ENCODE measurements around the gene SNAP91.

SNAP91 gene

DNA sequence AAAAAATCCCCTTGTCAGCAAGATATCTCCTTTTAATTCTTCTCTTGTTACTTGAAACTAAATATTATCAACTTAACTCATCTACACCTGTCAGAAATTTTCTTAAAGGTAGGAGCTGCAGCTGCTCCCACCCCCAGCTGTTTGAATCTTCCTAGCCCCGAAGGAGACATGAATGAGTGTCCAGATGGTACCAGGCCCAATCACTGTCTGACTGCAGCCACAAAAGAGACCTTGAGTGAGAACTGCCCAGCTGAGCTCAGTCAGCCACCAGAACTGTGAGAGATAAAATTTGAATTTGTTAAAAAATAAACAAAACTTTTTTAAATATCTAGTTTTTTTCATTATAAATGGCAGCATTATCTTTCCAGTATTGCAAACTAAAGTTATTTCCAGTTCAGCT is 111.8 kb downstream of the SNAP91 start:
- no peak overlapping the region for H3K4me3 ChIP-seq (ENCODE audit: control insufficient read depth, low read depth, low read length)
- TF ChIP-seq, protein P1, sequence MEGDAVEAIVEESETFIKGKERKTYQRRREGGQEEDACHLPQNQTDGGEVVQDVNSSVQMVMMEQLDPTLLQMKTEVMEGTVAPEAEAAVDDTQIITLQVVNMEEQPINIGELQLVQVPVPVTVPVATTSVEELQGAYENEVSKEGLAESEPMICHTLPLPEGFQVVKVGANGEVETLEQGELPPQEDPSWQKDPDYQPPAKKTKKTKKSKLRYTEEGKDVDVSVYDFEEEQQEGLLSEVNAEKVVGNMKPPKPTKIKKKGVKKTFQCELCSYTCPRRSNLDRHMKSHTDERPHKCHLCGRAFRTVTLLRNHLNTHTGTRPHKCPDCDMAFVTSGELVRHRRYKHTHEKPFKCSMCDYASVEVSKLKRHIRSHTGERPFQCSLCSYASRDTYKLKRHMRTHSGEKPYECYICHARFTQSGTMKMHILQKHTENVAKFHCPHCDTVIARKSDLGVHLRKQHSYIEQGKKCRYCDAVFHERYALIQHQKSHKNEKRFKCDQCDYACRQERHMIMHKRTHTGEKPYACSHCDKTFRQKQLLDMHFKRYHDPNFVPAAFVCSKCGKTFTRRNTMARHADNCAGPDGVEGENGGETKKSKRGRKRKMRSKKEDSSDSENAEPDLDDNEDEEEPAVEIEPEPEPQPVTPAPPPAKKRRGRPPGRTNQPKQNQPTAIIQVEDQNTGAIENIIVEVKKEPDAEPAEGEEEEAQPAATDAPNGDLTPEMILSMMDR (IDR thresholded peaks at IDR 0.05; ENCODE audit: control insufficient read depth, insufficient read depth, low read depth, low read length, missing control alignments) = no peak
- no peak for DNase-seq (ENCODE audit: low read depth)

DNA sequence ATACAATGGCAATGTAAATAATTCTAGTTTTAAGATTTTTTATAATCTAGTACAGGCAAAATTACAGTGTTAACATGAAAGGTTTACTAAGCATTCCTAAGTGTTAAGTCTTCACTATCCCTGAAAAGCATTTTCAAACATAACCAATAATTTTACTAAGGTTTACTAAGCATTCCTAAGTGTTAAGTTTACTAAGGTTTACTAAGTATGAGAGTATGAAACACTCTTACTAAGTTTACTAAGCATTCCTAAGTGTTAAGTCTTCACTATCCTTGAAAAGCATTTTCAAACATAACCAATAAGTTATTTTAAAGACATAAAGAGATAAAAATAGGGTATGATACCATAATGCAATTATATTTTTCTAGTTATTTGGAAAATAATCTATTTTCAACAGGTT is 114.0 kb downstream of the SNAP91 start:
- no peak overlapping the region for H3K4me3 ChIP-seq (ENCODE audit: control insufficient read depth, low read depth, low read length)
- TF ChIP-seq, protein P1 (IDR thresholded peaks at IDR 0.05; ENCODE audit: control insufficient read depth, insufficient read depth, low read depth, low read length, missing control alignments) = no peak
- DNase-seq (ENCODE audit: low read depth) = no peak

DNA sequence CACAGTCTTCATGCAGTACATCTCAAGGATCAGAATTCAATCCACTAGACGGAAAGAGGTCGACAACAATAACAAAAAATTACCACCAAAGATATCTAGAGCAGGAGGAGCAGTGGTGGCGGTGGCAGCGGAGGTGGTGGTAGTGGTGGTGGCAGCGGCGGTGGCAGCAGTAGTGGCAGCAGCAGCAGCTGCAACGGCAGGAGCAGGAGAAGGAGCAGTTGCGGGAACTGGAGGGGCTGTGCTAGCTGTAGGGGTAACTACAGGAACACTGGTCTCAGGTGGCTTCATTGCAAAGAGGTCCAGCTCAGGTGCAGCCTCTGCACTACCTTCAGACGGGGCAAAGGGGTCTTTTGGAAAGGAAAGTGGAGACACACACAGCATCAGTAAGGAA is 115.5 kb downstream of the SNAP91 start:
- no peak for DNase-seq (ENCODE audit: low read depth)
- H3K4me3 ChIP-seq (ENCODE audit: control insufficient read depth, low read depth, low read length) = no peak overlapping the region
- TF ChIP-seq, protein P1 (IDR thresholded peaks at IDR 0.05; ENCODE audit: control insufficient read depth, insufficient read depth, low read depth, low read length, missing control alignments) = no peak

DNA sequence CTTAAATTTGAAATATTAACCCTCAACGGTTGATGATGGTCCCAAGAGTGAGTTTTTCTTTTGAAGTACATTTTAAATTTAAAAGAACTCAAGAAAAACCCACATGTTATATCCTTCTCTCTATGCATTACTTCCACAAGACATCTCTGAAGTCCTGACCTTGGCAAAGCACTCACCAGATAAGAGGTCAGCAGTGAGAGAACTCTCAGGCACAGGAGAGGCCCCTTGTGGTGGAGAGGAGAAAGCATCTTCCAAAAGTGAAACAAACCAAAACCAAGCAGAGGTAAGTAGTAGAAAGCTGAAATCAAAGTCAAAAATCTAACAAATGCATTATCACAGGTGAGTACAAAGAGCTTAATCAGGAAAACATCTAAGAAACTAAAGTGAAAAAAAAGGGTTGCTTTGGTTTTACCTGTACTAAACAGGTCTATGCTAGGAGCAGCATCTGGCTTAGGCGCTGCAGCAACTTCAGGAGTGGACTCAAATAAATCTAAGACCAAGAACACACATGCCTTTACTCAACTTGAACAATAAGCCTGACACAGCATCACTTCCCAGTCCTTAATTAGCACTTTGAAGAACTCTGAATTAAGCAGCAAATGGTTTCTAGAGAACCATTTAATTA is 116.0 kb downstream of the SNAP91 start:
- TF ChIP-seq, protein P1 (IDR thresholded peaks at IDR 0.05; ENCODE audit: control insufficient read depth, insufficient read depth, low read depth, low read length, missing control alignments) = peak; percentile 59
- H3K4me3 ChIP-seq (ENCODE audit: control insufficient read depth, low read depth, low read length) = no peak overlapping the region
- no peak for DNase-seq (ENCODE audit: low read depth)

DNA sequence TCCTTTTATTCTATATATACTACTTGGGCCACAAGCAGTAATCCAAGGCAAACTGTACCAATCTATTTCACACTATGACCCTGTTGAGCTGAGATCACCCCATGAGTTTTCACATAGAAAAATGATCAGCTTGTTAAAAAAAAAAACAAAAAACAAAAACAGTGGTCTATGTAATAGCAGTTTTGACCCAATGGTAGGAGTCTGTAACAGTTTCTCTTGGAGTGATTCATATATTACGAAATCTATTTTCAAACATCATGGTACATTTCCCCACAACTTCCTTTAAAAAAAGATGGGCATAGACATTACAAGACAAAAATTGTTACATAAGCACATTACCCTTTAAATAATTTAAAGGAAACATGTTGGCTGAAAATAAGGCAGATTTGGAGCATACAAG is 118.5 kb downstream of the SNAP91 start:
- TF ChIP-seq, protein P1 (IDR thresholded peaks at IDR 0.05; ENCODE audit: control insufficient read depth, insufficient read depth, low read depth, low read length, missing control alignments) = no peak
- no peak for DNase-seq (ENCODE audit: low read depth)
- H3K4me3 ChIP-seq (ENCODE audit: control insufficient read depth, low read depth, low read length) = no peak overlapping the region

DNA sequence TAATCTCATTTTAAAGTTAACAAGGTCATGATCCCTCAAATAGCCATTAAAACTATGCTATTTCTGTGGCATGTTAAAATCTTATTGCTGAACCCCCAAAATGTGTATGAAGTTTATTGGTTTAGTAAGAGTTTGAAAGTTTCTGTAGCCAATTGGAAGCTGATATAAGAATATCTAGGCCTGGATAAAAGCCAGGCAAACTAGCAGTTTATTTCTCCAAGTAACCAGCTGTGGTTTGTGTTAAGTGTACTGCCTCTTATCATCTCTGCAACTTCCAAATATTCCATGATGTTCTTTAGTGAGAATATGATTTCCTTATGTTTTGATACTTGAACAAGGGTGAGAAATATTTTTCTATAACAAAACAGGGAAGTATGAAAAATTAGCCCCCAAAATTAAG is 119.8 kb downstream of the SNAP91 start:
- TF ChIP-seq, protein P1 (IDR thresholded peaks at IDR 0.05; ENCODE audit: control insufficient read depth, insufficient read depth, low read depth, low read length, missing control alignments) = no peak
- H3K4me3 ChIP-seq (ENCODE audit: control insufficient read depth, low read depth, low read length) = no peak overlapping the region
- no peak for DNase-seq (ENCODE audit: low read depth)

DNA sequence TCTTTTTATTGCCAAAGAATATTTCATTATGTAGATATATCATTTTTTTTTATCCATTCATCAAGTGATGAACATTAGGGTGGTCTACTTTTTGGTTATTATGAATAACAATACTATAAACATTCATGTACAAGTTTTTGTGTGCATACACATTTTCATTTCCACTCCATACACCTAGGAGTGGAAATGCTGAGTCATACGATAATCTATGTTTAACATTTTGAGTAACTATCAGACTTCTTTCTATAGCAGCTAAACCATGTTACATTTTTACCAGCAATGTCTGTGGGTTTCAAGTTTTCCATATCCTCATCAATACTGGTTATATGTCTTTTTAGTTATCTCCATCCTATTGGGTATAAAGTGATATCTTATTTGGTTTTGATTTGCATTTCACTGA is 130.8 kb downstream of the SNAP91 start:
- DNase-seq (ENCODE audit: low read depth) = no peak
- TF ChIP-seq, protein P1 (IDR thresholded peaks at IDR 0.05; ENCODE audit: control insufficient read depth, insufficient read depth, low read depth, low read length, missing control alignments) = no peak
- H3K4me3 ChIP-seq (ENCODE audit: control insufficient read depth, low read depth, low read length) = no peak overlapping the region
